NCI-H748 (cell line): ENCODE data around the gene RAB3A.

Experiments
- DNase-seq: peaks from one replicate; lab custom pipeline; 2025; ENCODE audit not compliant: unreplicated experiment; lab: John Stamatoyannopoulos, UW

Gene RAB3A

GRCh38 chr19:18152817-18153555 lies 50.9 kb downstream of the RAB3A start, which contains the start of gene PIK3R2:
TSS of gene PIK3R2 (plus strand) at chr19:18153163. CDS start at chr19:18155880, 2,717 bp downstream.
- peak; percentile 97 for DNase-seq

DNA sequence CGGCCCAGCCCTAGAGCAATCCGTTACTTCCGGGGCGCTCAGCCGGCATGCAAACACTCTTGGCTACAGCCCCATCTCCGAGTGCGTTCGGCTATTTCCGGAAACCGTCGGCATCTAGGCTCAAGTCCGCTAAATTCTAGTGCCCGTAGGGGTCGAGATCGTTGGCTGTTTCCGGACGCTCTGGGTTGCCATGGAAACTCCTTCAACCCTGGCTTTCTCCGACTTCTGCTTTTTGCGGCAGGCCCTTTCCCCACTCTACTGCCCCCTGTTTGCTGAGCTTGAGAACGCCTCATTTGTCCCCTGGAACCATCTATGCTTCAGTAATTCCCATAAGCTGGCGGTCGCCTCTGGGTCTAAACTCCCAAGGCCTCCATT lies 51.4 kb downstream of the RAB3A start:
- DNase-seq: peak; percentile 94

DNA sequence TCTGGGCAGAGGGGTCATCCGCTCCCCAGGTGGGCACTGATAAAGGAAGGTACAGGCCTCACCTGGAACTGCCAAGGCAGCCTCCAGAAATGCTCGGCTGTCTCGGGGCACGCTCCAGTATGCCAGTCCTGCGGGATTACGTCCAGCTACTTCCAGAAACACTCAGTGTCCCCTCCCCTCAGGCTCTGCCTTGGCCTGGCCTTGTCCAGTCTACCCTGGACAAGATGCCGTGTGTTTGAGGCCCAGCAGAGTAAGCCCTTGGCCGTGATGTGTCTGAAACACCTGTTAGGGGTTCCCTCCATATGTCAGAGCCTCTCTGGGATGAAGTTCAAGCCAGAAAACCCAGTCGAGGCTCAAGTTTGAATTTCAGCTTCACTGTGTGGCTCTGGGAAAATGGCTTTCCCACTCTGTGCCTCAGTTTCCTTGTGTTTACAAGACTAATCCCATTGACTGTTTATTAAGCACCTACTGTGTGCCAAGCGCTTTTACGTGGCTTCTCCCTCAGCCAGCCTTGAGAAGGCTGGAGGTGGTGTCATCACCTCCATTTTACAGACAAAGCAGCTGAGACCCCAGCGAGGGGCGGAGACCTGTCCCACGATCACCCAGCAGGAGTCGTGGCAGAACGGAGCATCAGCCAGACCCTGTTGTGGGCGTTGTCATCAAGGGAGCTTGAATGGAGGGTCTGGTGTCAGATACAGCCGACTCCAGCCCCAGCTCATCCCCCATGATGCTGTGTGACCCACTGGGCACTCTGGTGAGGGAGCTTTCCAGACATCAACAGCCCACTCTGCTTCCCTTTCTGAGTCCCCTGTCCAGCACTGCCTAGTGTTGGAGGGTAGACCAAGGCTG lies 52.8 kb downstream of the RAB3A start:
- no peak for DNase-seq

- no peak for DNase-seq
These were observed 54.3 kb downstream of the RAB3A start for GRCh38 chr19:18149596-18149975.

DNA sequence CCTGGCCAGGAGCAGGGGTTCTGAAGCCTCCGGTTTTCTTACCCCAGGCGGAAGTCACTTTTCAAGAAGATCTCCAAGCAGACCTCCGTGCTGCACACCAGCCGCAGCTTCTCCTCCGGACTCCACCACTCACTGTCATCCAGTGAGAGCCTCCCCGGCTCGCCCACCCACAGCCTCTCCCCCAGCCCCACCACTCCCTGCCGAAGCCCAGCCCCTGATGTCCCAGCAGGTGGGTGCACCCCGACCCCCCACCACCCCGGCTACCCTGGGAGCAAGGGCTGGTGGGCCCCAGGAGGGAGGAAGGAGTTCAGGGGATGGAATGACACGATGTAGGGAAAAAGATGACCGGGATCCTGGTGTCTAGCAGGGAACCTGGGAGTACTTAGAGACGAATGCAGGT lies 56.4 kb downstream of the RAB3A start:
- no peak for DNase-seq
